Fibroblast of lung (primary cell): Measurements from ENCODE around the gene BCL11A. TPM values are rescaled to one million over a fixed set of nuclear protein-coding genes. Genes with fewer than 3 reads are reported as not detected.

Experiments
- DNase-seq, 2 donors: peaks; one replicate each; pipeline versions ENCODE4 v3.0.0 to v3.0.0-alpha.2; 2010; ENCODE audit warnings: low read depth in 2 of 2
- H2AFZ ChIP-seq: 2 replicates; pipeline ENCODE4 v1.5.1; 2012; ENCODE audit warnings: low read length, control low read depth, inconsistent platforms
- H3K27ac ChIP-seq: 2 replicates; pipeline ENCODE4 v1.5.1; 2011; ENCODE audit warnings: low read length, control low read depth; ENCODE audit not compliant: insufficient read depth
- H3K27me3 ChIP-seq: 2 replicates; pipeline ENCODE4 v1.5.1; 2011; ENCODE audit warnings: mild to moderate bottlenecking, low read length; ENCODE audit not compliant: control insufficient read depth, insufficient read depth
- H3K36me3 ChIP-seq: 2 replicates; pipeline ENCODE4 v1.5.1; 2011; ENCODE audit warnings: low read length; ENCODE audit not compliant: control insufficient read depth, insufficient read depth
- H3K4me1 ChIP-seq: 2 replicates; pipeline ENCODE4 v1.5.1; 2011; ENCODE audit warnings: low read length; ENCODE audit not compliant: control insufficient read depth, insufficient read depth; ENCODE audit errors: extremely low read depth
- H3K4me2 ChIP-seq: 2 replicates; pipeline ENCODE4 v1.5.1; 2011; ENCODE audit warnings: low read length, control low read depth; ENCODE audit not compliant: insufficient read depth; ENCODE audit errors: extremely low read depth
- H3K4me3 ChIP-seq, 4 experiments: fragments of 200-600 bp in 1 of 4; sonication (generic) in 1 of 4; replicated peaks in 1 of 4; 2 replicates each; pipeline ENCODE4 v1.5.1; 2011 to 2016; ENCODE audit warnings: low read length in 4 of 4, low read depth in 3 of 4, mild to moderate bottlenecking in 3 of 4, control low read depth in 2 of 4, inconsistent platforms in 1 of 4, mixed read lengths in 1 of 4; ENCODE audit not compliant: insufficient read depth in 1 of 4; ENCODE audit errors: control extremely low read depth in 1 of 4
- H3K79me2 ChIP-seq: 2 replicates; pipeline ENCODE4 v1.5.1; 2012; ENCODE audit warnings: mild to moderate bottlenecking, low read length, inconsistent platforms; ENCODE audit not compliant: control insufficient read depth, insufficient read depth
- H3K9ac ChIP-seq: 2 replicates; pipeline ENCODE4 v1.5.1; 2011; ENCODE audit warnings: mild to moderate bottlenecking, low read length, control low read depth; ENCODE audit not compliant: insufficient read depth
- H3K9me3 ChIP-seq: 2 replicates; pipeline ENCODE4 v1.5.1; 2012; ENCODE audit warnings: low read depth, low read length; ENCODE audit not compliant: control insufficient read depth, insufficient read depth
- H4K20me1 ChIP-seq: 2 replicates; pipeline ENCODE4 v1.5.1; 2011; ENCODE audit warnings: low read length; ENCODE audit not compliant: control insufficient read depth, insufficient read depth; ENCODE audit errors: extremely low read depth
- EZH2 ChIP-seq: IDR thresholded peaks from 2 replicates; pipeline ENCODE4 v1.5.1; 2012; ENCODE audit warnings: low read length, control low read depth, mild to moderate bottlenecking; ENCODE audit errors: missing control alignments
- polyA plus RNA-seq, 2 donors: library from polyadenylated mRNA; depleted of rRNA in 1 of 2; stranded (reverse) in 1 of 2; unstranded in 1 of 2; fragments of >200 nt; gene quantifications; 2 replicates each; pipeline ENCODE4 v1.2.1, GENCODE V29; 2011 to 2012; ENCODE audit warnings: missing spikeins in 1 of 2
- total RNA-seq: library from RNA; depleted of rRNA; stranded (reverse); fragments of >200 nt; gene quantifications from 2 replicates; pipeline ENCODE4 v1.2.1, GENCODE V29; 2014
- TF ChIP-seq, protein P1 (sequence below), 2 donors: IDR thresholded peaks in 1 of 2; conservative IDR thresholded peaks in 1 of 2; 1 replicate in 1 of 2; 2 replicates in 1 of 2; pipeline ENCODE4 v1.5.1; 2011 to 2012; ENCODE audit warnings: low read length in 2 of 2, control low read depth in 1 of 2, inconsistent platforms in 1 of 2, low read depth in 1 of 2, mild to moderate bottlenecking in 1 of 2

The BCL11A gene
- total and polyA plus RNA-seq, 2 donors (not counting 1 experiment from before 2014, with no cell fraction given), result 0.09 to 0.17 TPM

DNA sequence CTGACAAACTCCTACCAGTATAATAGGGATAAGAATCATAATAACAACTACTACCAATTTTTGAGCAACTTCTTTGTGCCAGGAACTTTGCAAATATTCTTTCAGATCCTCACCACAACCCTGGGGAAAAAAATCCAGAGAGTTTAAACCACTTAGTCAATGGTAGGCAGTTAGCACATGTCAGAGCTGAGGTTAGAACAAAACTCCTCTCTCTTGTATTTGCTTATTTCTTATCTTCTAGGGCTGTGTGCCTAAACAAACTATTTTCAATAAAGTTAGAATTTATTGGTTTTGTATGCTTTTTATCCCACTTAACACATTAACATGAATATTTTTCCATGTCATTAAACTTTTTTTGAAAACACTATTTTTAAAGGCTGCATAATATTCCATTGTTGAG lies 127.1 kb downstream of the BCL11A start:
- H3K9me3 ChIP-seq, result no peaks in the 10 kb centered on the region
- TF ChIP-seq, protein P1, sequence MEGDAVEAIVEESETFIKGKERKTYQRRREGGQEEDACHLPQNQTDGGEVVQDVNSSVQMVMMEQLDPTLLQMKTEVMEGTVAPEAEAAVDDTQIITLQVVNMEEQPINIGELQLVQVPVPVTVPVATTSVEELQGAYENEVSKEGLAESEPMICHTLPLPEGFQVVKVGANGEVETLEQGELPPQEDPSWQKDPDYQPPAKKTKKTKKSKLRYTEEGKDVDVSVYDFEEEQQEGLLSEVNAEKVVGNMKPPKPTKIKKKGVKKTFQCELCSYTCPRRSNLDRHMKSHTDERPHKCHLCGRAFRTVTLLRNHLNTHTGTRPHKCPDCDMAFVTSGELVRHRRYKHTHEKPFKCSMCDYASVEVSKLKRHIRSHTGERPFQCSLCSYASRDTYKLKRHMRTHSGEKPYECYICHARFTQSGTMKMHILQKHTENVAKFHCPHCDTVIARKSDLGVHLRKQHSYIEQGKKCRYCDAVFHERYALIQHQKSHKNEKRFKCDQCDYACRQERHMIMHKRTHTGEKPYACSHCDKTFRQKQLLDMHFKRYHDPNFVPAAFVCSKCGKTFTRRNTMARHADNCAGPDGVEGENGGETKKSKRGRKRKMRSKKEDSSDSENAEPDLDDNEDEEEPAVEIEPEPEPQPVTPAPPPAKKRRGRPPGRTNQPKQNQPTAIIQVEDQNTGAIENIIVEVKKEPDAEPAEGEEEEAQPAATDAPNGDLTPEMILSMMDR (conservative IDR thresholded peaks at IDR 0.05 in 1 of 2, IDR thresholded peaks at IDR 0.05 in 1 of 2; ENCODE audit: low read depth in 1 of 2, low read length in 2 of 2), result no peak
- no peak for TF ChIP-seq EZH2

GRCh38 chr2:60424233-60424632 lies 129.2 kb downstream of the BCL11A start:
- no peak overlapping the region for H3K4me3 ChIP-seq
- H3K79me2 ChIP-seq, result no peaks in the 10 kb centered on the region
- no peak overlapping the region for H3K27ac ChIP-seq
- H3K4me2 ChIP-seq, result no peak overlapping the region
- TF ChIP-seq, protein P1 (conservative IDR thresholded peaks at IDR 0.05 in 1 of 2, IDR thresholded peaks at IDR 0.05 in 1 of 2; ENCODE audit: low read depth in 1 of 2, low read length in 2 of 2), result no peak
- TF ChIP-seq EZH2, result no peak
- no peak overlapping the region for H3K9ac ChIP-seq
- H3K4me1 ChIP-seq, result no peaks in the 10 kb centered on the region
- no peak overlapping the region for H2AFZ ChIP-seq
- DNase-seq, result no peak
- no peaks in the 10 kb centered on the region for H3K36me3 ChIP-seq
- H3K9me3 ChIP-seq, result no peaks in the 10 kb centered on the region
- no peaks in the 10 kb centered on the region for H4K20me1 ChIP-seq
- H3K27me3 ChIP-seq, result no peaks in the 10 kb centered on the region

More for the DNA sequence above, 127.1 kb downstream of the BCL11A start:
- Histone ChIP-seq H3K4me3 (no peak overlapping the region), H3K27me3 (no peaks in the 10 kb centered on the region), H3K36me3 (no peaks in the 10 kb centered on the region), H3K9ac (no peak overlapping the region), H4K20me1 (no peaks in the 10 kb centered on the region), H2AFZ (no peak overlapping the region), H3K79me2 (no peaks in the 10 kb centered on the region), H3K27ac (no peak overlapping the region), H3K4me2 (no peak overlapping the region), H3K4me1 (no peaks in the 10 kb centered on the region)
- no peak for DNase-seq

- Histone ChIP-seq H3K4me2 (no peak overlapping the region), H3K27ac (no peak overlapping the region), H3K9me3 (no peaks in the 10 kb centered on the region), H3K9ac (no peak overlapping the region), H3K4me1 (no peaks in the 10 kb centered on the region), H3K79me2 (no peaks in the 10 kb centered on the region), H2AFZ (no peak overlapping the region), H3K4me3 (no peak overlapping the region), H3K27me3 (no peaks in the 10 kb centered on the region), H3K36me3 (no peaks in the 10 kb centered on the region), H4K20me1 (no peaks in the 10 kb centered on the region)
- DNase-seq, result no peak
- TF ChIP-seq EZH2, result no peak
These were observed 129.9 kb downstream of the BCL11A start for GRCh38 chr2:60423505-60423904.
